K562 (cell line): ENCODE data around the gene PI4KA. TPM values are rescaled to one million over a fixed set of nuclear protein-coding genes. Genes with fewer than 3 reads are reported as not detected.

Source experiments
- CAMTA2 ChIP-seq: fragments of 250-450 bp; sonication (Bioruptor Pico); conservative IDR thresholded peaks from 2 replicates; pipeline ENCODE4 v1.5.1; 2022
- CC2D1A ChIP-seq: fragments of 450-650 bp; IDR thresholded peaks from 2 replicates; pipeline ENCODE4 v1.6.1; 2017; ENCODE audit warnings: mild to moderate bottlenecking
- EHMT2 ChIP-seq: fragments of 450-650 bp; IDR thresholded peaks from 2 replicates; pipeline ENCODE4 v1.6.1; 2018; ENCODE audit warnings: antibody characterized with exemption
- ETV5 ChIP-seq: sonication (generic); formaldehyde crosslinking; IDR thresholded peaks from 2 replicates; pipeline ENCODE4 v1.4.0; 2020; ENCODE audit warnings: low read depth, mild to moderate bottlenecking, missing genetic modification reagents
- MAFG ChIP-seq: fragments of 450-650 bp; conservative IDR thresholded peaks from 2 replicates; pipeline ENCODE4 v1.6.1; 2016; ENCODE audit warnings: missing genetic modification characterization, missing compliant biosample characterization
- MTA1 ChIP-seq: fragments of 450-650 bp; IDR thresholded peaks from 2 replicates; pipeline ENCODE4 v1.6.1; 2017; ENCODE audit warnings: borderline replicate concordance
- NFIC ChIP-seq: fragments of 450-650 bp; IDR thresholded peaks from 2 replicates; pipeline ENCODE4 v1.6.1; 2017; ENCODE audit warnings: mild to moderate bottlenecking, inconsistent platforms
- PHF21A ChIP-seq: fragments of 450-650 bp; IDR thresholded peaks from 2 replicates; pipeline ENCODE4 v1.6.1; 2017; ENCODE audit warnings: low read depth, borderline replicate concordance
- POLR3G ChIP-seq: IDR thresholded peaks from 2 replicates; pipeline ENCODE4 v1.6.1; 2011; ENCODE audit not compliant: insufficient read length, insufficient replicate concordance; ENCODE audit errors: extremely low read depth
- RBBP5 ChIP-seq: fragments of 200-600 bp; sonication (generic); IDR thresholded peaks from 2 replicates; pipeline ENCODE4 v1.6.1; 2012; ENCODE audit warnings: borderline replicate concordance, mild to moderate bottlenecking, low read length, control low read depth, inconsistent platforms; ENCODE audit not compliant: insufficient read depth, poor library complexity, severe bottlenecking
- RBM14 ChIP-seq: fragments of 200-400 bp; formaldehyde crosslinking; IDR thresholded peaks from 2 replicates; pipeline ENCODE4 v1.6.1; 2018; ENCODE audit warnings: low read depth, mild to moderate bottlenecking, low read length, moderate library complexity, borderline replicate concordance; ENCODE audit not compliant: insufficient read depth
- RNF2 ChIP-seq: sonication (generic); IDR thresholded peaks from 2 replicates; pipeline ENCODE4 v1.6.1; 2016
- SMARCA4 ChIP-seq: fragments of 450-650 bp; IDR thresholded peaks from 2 replicates; pipeline ENCODE4 v1.6.1; 2016
- TCFL5 ChIP-seq: fragments of 250-450 bp; sonication (Bioruptor Pico); conservative IDR thresholded peaks from 2 replicates; pipeline ENCODE4 v1.6.1; 2021; ENCODE audit warnings: mild to moderate bottlenecking, moderate library complexity, matching md5 sums
- XRCC3 ChIP-seq: fragments of 450-650 bp; IDR thresholded peaks from 2 replicates; pipeline ENCODE4 v1.6.1; 2017; ENCODE audit warnings: mild to moderate bottlenecking, moderate library complexity
- ZNF184 ChIP-seq: sonication (generic); formaldehyde crosslinking; IDR thresholded peaks from 2 replicates; pipeline ENCODE4 v1.5.0; 2020; ENCODE audit warnings: missing genetic modification reagents
- ZNF217 ChIP-seq: sonication (generic); formaldehyde crosslinking; IDR thresholded peaks from 2 replicates; pipeline ENCODE4 v1.8.0; 2022; ENCODE audit warnings: mild to moderate bottlenecking, missing genetic modification reagents
- ZNF239 ChIP-seq: fragments of 250-450 bp; sonication (Bioruptor Pico); IDR thresholded peaks from 2 replicates; pipeline ENCODE4 v1.4.0; 2020; ENCODE audit warnings: mild to moderate bottlenecking
- ZNF644 ChIP-seq: fragments of 200-800 bp; sonication (Bioruptor generic); IDR thresholded peaks from 2 replicates; pipeline ENCODE4 v1.6.1; 2016; ENCODE audit warnings: low read depth, missing genetic modification characterization, missing compliant biosample characterization
- ZNF668 ChIP-seq: fragments of 250-450 bp; sonication (Bioruptor Pico); IDR thresholded peaks from 2 replicates; pipeline ENCODE4 v1.8.0; 2022; ENCODE audit warnings: mild to moderate bottlenecking, inconsistent platforms
- polyA plus RNA-seq, 8 experiments: library from polyadenylated mRNA; depleted of rRNA in 4 of 8; stranded (reverse) in 5 of 8; unstranded in 3 of 8; fragments of >200 nt; fragmentation: Nextera tagmentation in 2 of 8; fragmentation: Illumina TruSeq in 1 of 8; extraction: Ambion mirVana in 2 of 8; extraction: Trizol in 1 of 8; gene quantifications; 2 replicates each; pipeline versions ENCODE4 v1.2.1 to v1.2.3, GENCODE V29; 2011 to 2014; ENCODE audit warnings: inconsistent platforms in 1 of 8, missing spikeins in 1 of 8
- total RNA-seq, 7 experiments: library from RNA; depleted of rRNA in 6 of 7; stranded (reverse); fragments of >200 nt in 6 of 7; fragmentation: Illumina TruSeq in 2 of 7; extraction: Trizol in 2 of 7; gene quantifications; 2 replicates each; pipeline versions ENCODE4 v1.2.1 to v1.2.3, GENCODE V29; 2011 to 2021; ENCODE audit warnings: low replicate concordance in 1 of 7
- TF ChIP-seq, protein P1 (sequence below): fragments of 250-450 bp; sonication (Bioruptor Pico); IDR thresholded peaks from 2 replicates; pipeline ENCODE4 v1.8.0; 2021; ENCODE audit warnings: moderate library complexity, mild to moderate bottlenecking, inconsistent platforms
- TF ChIP-seq, protein P2 (sequence below): fragments of 250-450 bp; sonication (Bioruptor Pico); IDR thresholded peaks from 2 replicates; pipeline ENCODE4 v1.4.0; 2020
- TF ChIP-seq, protein P3 (sequence below): fragments of 250-450 bp; sonication (Bioruptor Pico); IDR thresholded peaks from 2 replicates; pipeline ENCODE4 v1.4.0; 2020; ENCODE audit warnings: mild to moderate bottlenecking, moderate library complexity, borderline replicate concordance
- TF ChIP-seq, protein P4 (sequence below): fragments of 450-650 bp; formaldehyde crosslinking; conservative IDR thresholded peaks from 2 replicates; pipeline ENCODE4 v1.4.0; 2022; ENCODE audit warnings: mild to moderate bottlenecking, missing genetic modification characterization

The PI4KA gene
- total and polyA plus RNA-seq, 9 of the 15 experiments (the other 6 are each of a cell fraction or from before 2014, with no cell fraction given): 7.3 to 187 (median 84.7) TPM

GRCh38 chr22:20885557-20886323 lies 27.1 kb upstream of the PI4KA start (continued):
- TF ChIP-seq PHF21A: no peak
- TF ChIP-seq ZNF644 (tag): 0 out of 2 replicates have a peak, but pooled peaks have one; percentile 58
- peak; percentile 99 for TF ChIP-seq ETV5
- peak; percentile 73; the same call in 1 of the 2 replicates for TF ChIP-seq ZNF668 (CRISPR knock-in tag)
- peak; percentile 90 for TF ChIP-seq RBBP5
- no peak; the same call in 1 of the 2 replicates for TF ChIP-seq RNF2
- TF ChIP-seq, protein P1, sequence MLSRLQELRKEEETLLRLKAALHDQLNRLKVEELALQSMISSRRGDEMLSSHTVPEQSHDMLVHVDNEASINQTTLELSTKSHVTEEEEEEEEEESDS: no peak
- TF ChIP-seq CC2D1A: peak; percentile 99
- TF ChIP-seq ZNF217: no peak
- TF ChIP-seq MAFG (tag): peak; percentile 45
- no peak for TF ChIP-seq RBM14
- TF ChIP-seq EHMT2: peak; percentile 82
- TF ChIP-seq, protein P2, sequence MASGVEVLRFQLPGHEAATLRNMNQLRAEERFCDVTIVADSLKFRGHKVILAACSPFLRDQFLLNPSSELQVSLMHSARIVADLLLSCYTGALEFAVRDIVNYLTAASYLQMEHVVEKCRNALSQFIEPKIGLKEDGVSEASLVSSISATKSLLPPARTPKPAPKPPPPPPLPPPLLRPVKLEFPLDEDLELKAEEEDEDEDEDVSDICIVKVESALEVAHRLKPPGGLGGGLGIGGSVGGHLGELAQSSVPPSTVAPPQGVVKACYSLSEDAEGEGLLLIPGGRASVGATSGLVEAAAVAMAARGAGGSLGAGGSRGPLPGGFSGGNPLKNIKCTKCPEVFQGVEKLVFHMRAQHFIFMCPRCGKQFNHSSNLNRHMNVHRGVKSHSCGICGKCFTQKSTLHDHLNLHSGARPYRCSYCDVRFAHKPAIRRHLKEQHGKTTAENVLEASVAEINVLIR: no peak
- TF ChIP-seq SMARCA4: peak; percentile 95
- 0 out of 2 replicates have a peak, but pooled peaks have one; percentile 74 for TF ChIP-seq CAMTA2
- TF ChIP-seq TCFL5: no peak
- no peak for TF ChIP-seq POLR3G
- peak; percentile 76 for TF ChIP-seq ZNF239
- TF ChIP-seq XRCC3: no peak
- TF ChIP-seq MTA1: peak; percentile 87; the same call in 1 of the 2 replicates
- TF ChIP-seq, protein P3, sequence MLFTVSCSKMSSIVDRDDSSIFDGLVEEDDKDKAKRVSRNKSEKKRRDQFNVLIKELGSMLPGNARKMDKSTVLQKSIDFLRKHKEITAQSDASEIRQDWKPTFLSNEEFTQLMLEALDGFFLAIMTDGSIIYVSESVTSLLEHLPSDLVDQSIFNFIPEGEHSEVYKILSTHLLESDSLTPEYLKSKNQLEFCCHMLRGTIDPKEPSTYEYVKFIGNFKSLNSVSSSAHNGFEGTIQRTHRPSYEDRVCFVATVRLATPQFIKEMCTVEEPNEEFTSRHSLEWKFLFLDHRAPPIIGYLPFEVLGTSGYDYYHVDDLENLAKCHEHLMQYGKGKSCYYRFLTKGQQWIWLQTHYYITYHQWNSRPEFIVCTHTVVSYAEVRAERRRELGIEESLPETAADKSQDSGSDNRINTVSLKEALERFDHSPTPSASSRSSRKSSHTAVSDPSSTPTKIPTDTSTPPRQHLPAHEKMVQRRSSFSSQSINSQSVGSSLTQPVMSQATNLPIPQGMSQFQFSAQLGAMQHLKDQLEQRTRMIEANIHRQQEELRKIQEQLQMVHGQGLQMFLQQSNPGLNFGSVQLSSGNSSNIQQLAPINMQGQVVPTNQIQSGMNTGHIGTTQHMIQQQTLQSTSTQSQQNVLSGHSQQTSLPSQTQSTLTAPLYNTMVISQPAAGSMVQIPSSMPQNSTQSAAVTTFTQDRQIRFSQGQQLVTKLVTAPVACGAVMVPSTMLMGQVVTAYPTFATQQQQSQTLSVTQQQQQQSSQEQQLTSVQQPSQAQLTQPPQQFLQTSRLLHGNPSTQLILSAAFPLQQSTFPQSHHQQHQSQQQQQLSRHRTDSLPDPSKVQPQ (CRISPR knock-in tag): no peak
- TF ChIP-seq NFIC: no peak
- TF ChIP-seq, protein P4, sequence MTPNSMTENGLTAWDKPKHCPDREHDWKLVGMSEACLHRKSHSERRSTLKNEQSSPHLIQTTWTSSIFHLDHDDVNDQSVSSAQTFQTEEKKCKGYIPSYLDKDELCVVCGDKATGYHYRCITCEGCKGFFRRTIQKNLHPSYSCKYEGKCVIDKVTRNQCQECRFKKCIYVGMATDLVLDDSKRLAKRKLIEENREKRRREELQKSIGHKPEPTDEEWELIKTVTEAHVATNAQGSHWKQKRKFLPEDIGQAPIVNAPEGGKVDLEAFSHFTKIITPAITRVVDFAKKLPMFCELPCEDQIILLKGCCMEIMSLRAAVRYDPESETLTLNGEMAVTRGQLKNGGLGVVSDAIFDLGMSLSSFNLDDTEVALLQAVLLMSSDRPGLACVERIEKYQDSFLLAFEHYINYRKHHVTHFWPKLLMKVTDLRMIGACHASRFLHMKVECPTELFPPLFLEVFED: peak; percentile 94
- TF ChIP-seq ZNF184 (CRISPR knock-in tag): no peak
